Activated T-helper 1 cell treated with anti-CD3 and anti-CD28 coated beads, Interleukin-12 subunit alpha, Interleukin-12 subunit beta, Interleukin-2, Interleukin-4 antibody, amounts not matched to agents 30 ng/mL and 10 ng/mL and 1 ng/mL, durations not matched to agents 14 hours and 24 hours and 36 hours (primary cell): ENCODE data around the gene KIAA1217. TPM values are rescaled to one million over a fixed set of nuclear protein-coding genes. Genes with fewer than 3 reads are reported as not detected.

ENCODE experiments used
- DNase-seq: peaks from one replicate; pipeline ENCODE4 v3.0.0; 2021; ENCODE audit warnings: low spot score
- H3K27ac Mint-ChIP-seq: one replicate; pipeline ENCODE4 v1.8.0; 2021; ENCODE audit warnings: mild to moderate bottlenecking, mixed read lengths
- H3K27me3 Mint-ChIP-seq: one replicate; pipeline ENCODE4 v1.8.0; 2022; ENCODE audit warnings: mild to moderate bottlenecking, moderate library complexity, mixed read lengths; ENCODE audit not compliant: insufficient read depth
- H3K36me3 Mint-ChIP-seq: one replicate; pipeline ENCODE4 v1.8.0; 2021; ENCODE audit warnings: low read depth, mixed read lengths
- H3K4me1 Mint-ChIP-seq: one replicate; pipeline ENCODE4 v1.8.0; 2021; ENCODE audit warnings: low read depth, mixed read lengths
- H3K4me3 Mint-ChIP-seq: one replicate; pipeline ENCODE4 v1.8.0; 2021; ENCODE audit warnings: mild to moderate bottlenecking, moderate library complexity, mixed read lengths
- H3K9me3 Mint-ChIP-seq: one replicate; pipeline ENCODE4 v1.8.0; 2021; ENCODE audit warnings: mixed read lengths
- intact Hi-C: fragments of 100-400 bp; cut with micrococcal nuclease; formaldehyde crosslinking; loops from one replicate; pipeline ENCODE4 v1.15.1; 2024
- total RNA-seq: library from RNA; stranded (reverse); gene quantifications from 2 replicates; pipeline ENCODE4 v1.2.3, GENCODE V29; 2022

KIAA1217 gene
- total RNA-seq, 1 donor from 2014 or later, result 6.4 TPM

DNA sequence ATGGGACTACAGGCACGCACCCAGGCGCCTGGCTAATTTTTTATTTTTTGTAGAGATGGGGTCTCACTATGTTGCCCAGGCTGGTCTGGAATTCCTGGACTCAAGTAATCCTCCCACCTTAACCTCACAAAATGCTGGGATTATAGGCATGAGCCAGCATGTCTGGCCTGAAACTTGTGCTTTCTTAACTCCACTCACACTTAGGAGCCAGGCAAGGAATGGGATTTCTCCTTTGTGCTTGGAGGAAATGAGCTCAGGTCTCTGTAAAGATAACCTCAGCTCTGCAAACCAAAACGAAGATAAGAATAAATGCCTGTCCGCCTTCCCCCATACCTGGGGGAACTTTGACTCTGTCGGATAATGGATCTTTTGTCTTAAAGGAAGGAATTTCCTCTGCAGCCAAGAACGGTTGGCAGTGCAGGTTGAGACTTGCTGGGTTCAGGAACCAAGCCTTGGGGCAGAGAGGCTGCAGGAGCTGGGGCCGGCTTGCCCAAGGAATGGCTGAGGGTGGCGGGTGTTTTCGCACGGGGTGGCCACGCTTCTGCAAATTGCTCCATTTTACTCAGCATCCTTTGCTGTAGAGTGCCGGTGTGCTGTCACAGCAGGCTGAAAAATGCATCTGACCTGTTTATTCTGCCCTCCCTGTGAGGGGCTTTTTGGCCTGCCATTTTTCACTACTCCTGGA is 174.2 kb downstream of the KIAA1217 start:
- intact Hi-C loops, result loop anchor here (1.0 to 5.0 kb wide), 8 partner anchors 32 to 1016 kb away; partner anchors contain the start of gene KIAA1217
- peaks cover 9% of the 10 kb centered on the region for H3K9me3 Mint-ChIP-seq
- peaks cover 3% of the 10 kb centered on the region for H3K27me3 Mint-ChIP-seq
- no peak for DNase-seq
- peaks cover 2% of the 10 kb centered on the region for H3K36me3 Mint-ChIP-seq
- peak overlapping the region; percentile 91 for H3K27ac Mint-ChIP-seq
- H3K4me3 Mint-ChIP-seq, result peak overlapping the region; percentile 61
- peaks cover 41% of the 10 kb centered on the region for H3K4me1 Mint-ChIP-seq

DNA sequence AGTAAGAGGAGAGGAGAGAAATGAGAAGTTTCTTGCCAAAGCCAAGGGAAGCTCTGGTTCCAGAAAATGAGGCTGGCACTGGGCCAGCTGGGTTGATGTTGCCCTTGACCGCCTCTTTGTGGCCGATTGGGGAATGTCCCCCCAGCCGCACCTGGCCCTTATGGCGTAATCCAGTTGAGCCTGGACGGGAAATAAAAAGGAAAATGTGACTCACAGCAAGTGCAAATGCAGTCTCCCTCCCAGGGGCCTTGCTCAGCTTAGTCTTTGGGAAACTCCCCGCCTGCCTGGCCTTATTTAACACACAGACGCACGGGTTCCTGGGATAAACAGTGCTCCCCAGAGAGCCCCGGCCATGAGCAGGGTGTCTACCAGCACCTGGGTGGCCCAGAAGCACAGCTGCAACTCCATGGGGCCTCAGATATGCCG is 174.8 kb downstream of the KIAA1217 start:
- H3K4me3 Mint-ChIP-seq, result peak overlapping the region; percentile 61
- peaks cover 35% of the 10 kb centered on the region for H3K4me1 Mint-ChIP-seq
- peaks cover 3% of the 10 kb centered on the region for H3K27me3 Mint-ChIP-seq
- peaks cover 6% of the 10 kb centered on the region for H3K9me3 Mint-ChIP-seq
- intact Hi-C loops, result loop anchor here (1.0 to 5.0 kb wide), 8 partner anchors 31 to 1016 kb away; partner anchors contain the start of gene KIAA1217
- H3K36me3 Mint-ChIP-seq, result peaks cover 2% of the 10 kb centered on the region
- H3K27ac Mint-ChIP-seq, result peak overlapping the region; percentile 91
- DNase-seq, result peak; percentile 60

DNA sequence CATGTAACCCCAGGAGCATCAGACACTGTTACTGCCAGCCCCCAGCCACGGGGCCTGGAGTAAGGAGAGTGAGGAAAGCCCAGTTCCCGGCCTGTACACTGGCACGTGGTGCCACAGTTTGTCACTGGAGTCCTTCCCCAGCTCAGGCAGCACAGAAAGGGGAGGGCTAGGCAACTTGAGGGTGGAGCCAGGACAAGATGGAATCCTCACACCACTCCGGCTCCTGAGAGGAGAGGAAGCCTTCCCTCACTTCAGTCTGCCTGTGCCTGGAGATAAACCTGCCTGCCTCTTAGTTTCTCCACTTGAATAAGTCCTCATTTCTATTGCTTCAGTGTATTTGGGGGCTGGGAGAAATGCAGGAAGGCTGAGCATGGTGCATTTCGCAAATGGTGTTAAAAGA is 176.0 kb downstream of the KIAA1217 start:
- peaks cover 31% of the 10 kb centered on the region for H3K4me1 Mint-ChIP-seq

GRCh38 chr10:24385776-24386175 is 176.8 kb downstream of the KIAA1217 start:
- peaks cover 31% of the 10 kb centered on the region for H3K4me1 Mint-ChIP-seq
- H3K36me3 Mint-ChIP-seq, result no peaks in the 10 kb centered on the region
- no peak for DNase-seq
- no peak overlapping the region for H3K27ac Mint-ChIP-seq
- peaks cover 3% of the 10 kb centered on the region for H3K27me3 Mint-ChIP-seq
- intact Hi-C loops, result no loop called here
- no peaks in the 10 kb centered on the region for H3K9me3 Mint-ChIP-seq
- no peak overlapping the region for H3K4me3 Mint-ChIP-seq

More for the DNA sequence above, 176.0 kb downstream of the KIAA1217 start:
- peaks cover 2% of the 10 kb centered on the region for H3K9me3 Mint-ChIP-seq
- peaks cover under 1% of the 10 kb centered on the region for H3K36me3 Mint-ChIP-seq
- intact Hi-C loops, result loop anchor here (5.0 kb wide), 2 partner anchors 117 to 1018 kb away; no protein-coding TSS in a partner anchor
- DNase-seq, result no peak
- peak overlapping the region; percentile 40 for H3K27ac Mint-ChIP-seq
- no peak overlapping the region for H3K4me3 Mint-ChIP-seq
- peaks cover 3% of the 10 kb centered on the region for H3K27me3 Mint-ChIP-seq

DNA sequence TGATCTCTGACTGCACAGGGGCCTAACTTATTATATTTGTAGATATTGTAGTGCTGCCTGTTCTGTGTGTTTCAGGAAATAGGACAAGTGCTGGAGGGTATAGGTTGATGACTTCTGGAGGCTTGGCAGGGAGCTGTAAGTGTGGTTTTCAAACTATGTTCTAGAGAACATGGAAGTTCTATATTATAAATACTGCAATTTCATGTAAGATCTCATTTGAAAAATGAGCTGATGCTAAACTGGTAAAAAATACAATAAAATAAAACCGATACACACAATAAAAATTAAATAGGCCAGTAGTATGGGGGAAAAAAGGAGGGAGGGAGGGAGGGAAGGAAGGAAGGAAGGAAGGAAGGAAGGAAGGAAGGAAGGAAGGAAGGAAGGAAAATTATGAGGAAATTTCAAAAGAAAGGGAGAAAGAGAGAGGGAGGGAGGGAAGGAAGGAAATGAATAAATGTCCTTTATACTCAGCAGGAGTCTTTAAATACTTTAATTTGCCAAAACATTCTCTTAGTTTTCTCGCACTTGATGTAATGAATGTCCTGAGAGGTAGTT is 181.3 kb downstream of the KIAA1217 start:
- intact Hi-C loops, result no loop called here
- no peak for DNase-seq
- no peaks in the 10 kb centered on the region for H3K9me3 Mint-ChIP-seq
- no peaks in the 10 kb centered on the region for H3K36me3 Mint-ChIP-seq
- no peaks in the 10 kb centered on the region for H3K4me1 Mint-ChIP-seq
- H3K27ac Mint-ChIP-seq, result no peak overlapping the region
- H3K27me3 Mint-ChIP-seq, result peaks cover 8% of the 10 kb centered on the region
- no peak overlapping the region for H3K4me3 Mint-ChIP-seq

GRCh38 chr10:24390746-24391145 is 181.8 kb downstream of the KIAA1217 start:
- Mint-ChIP-seq H3K27me3 (peaks cover 7% of the 10 kb centered on the region), H3K27ac (no peak overlapping the region), H3K9me3 (no peaks in the 10 kb centered on the region), H3K4me3 (no peak overlapping the region), H3K36me3 (no peaks in the 10 kb centered on the region), H3K4me1 (no peaks in the 10 kb centered on the region)
- DNase-seq, result no peak
- intact Hi-C loops, result no loop called here

DNA sequence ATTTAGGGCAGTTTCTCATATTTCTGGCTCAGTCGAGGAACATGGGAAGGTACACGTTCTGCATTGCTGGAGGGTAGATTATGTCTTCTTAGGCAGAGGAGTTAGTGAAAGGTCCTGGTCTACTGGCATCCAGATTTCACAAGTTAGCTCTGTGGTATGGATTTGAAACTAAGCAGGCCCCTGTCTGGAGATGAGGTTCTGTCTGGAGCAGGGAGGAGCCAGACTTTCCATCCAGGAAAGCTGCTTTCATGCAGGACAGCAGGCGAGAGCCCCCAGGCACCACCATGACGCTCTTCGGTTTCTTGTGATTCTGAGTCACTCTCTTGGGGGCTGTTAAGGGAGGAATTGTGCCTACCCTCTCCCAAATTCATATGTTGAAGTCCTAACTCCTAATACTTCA is 184.3 kb downstream of the KIAA1217 start:
- intact Hi-C loops, result no loop called here
- Mint-ChIP-seq H3K27me3 (peaks cover 11% of the 10 kb centered on the region), H3K9me3 (no peaks in the 10 kb centered on the region), H3K4me3 (no peak overlapping the region), H3K4me1 (no peaks in the 10 kb centered on the region), H3K27ac (no peak overlapping the region), H3K36me3 (no peaks in the 10 kb centered on the region)
- DNase-seq, result no peak

GRCh38 chr10:24394461-24395190 is 185.7 kb downstream of the KIAA1217 start:
- Mint-ChIP-seq H3K36me3 (no peaks in the 10 kb centered on the region), H3K4me3 (no peak overlapping the region), H3K27me3 (peaks cover 13% of the 10 kb centered on the region), H3K4me1 (no peaks in the 10 kb centered on the region), H3K9me3 (no peaks in the 10 kb centered on the region), H3K27ac (no peak overlapping the region)
- intact Hi-C loops, result no loop called here
- no peak for DNase-seq

DNA sequence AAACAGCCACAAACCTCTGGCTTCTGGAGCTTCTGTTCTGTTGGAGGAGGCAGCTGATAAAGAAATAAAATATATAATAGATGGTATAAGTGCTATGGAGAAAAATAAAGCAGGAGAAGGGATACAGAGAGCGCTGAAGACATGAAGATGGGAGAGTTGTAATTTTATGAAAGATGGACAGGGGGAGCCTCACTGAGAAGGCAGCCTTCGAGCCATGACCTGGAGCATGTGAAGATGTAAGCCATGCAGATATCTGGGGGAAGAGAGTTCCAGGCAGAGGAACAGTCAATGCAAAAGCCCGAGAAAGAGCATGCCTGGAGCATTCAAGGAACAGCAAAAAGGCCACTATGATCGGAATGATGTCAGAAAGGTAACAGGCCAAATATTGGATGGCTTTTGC is 187.5 kb downstream of the KIAA1217 start:
- Mint-ChIP-seq H3K4me1 (no peaks in the 10 kb centered on the region), H3K27me3 (peaks cover 16% of the 10 kb centered on the region), H3K27ac (no peak overlapping the region), H3K4me3 (no peak overlapping the region), H3K9me3 (no peaks in the 10 kb centered on the region), H3K36me3 (no peaks in the 10 kb centered on the region)
- intact Hi-C loops, result no loop called here
- no peak for DNase-seq

GRCh38 chr10:24397662-24398061 is 188.7 kb downstream of the KIAA1217 start:
- no peaks in the 10 kb centered on the region for H3K9me3 Mint-ChIP-seq
- H3K36me3 Mint-ChIP-seq, result no peaks in the 10 kb centered on the region
- H3K4me1 Mint-ChIP-seq, result no peaks in the 10 kb centered on the region
- H3K27ac Mint-ChIP-seq, result no peak overlapping the region
- intact Hi-C loops, result no loop called here
- no peak for DNase-seq
- H3K27me3 Mint-ChIP-seq, result peaks cover 16% of the 10 kb centered on the region
- H3K4me3 Mint-ChIP-seq, result no peak overlapping the region

DNA sequence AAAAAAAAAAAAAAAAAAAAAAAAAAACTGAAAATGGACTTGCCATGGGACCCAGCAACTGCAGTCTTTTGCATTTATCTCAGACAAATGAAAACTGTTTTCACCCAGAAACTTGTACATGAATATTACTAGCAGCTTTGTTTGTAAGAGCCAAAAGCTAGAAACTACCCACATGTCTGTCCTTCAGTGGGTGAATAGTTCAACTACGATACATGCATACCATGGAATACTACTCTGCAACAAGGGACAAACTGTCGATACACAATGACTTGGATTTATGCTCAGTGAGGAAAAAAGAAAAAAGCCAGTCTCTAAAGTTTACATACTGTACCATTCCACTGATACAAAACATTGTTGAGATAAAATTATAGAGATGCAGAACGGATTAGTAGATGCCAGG is 195.6 kb downstream of the KIAA1217 start:
- H3K27me3 Mint-ChIP-seq, result peaks cover 9% of the 10 kb centered on the region
- H3K4me1 Mint-ChIP-seq, result no peaks in the 10 kb centered on the region
- no peak overlapping the region for H3K27ac Mint-ChIP-seq
- intact Hi-C loops, result no loop called here
- no peaks in the 10 kb centered on the region for H3K36me3 Mint-ChIP-seq
- H3K4me3 Mint-ChIP-seq, result no peak overlapping the region
- no peaks in the 10 kb centered on the region for H3K9me3 Mint-ChIP-seq
- no peak for DNase-seq

DNA sequence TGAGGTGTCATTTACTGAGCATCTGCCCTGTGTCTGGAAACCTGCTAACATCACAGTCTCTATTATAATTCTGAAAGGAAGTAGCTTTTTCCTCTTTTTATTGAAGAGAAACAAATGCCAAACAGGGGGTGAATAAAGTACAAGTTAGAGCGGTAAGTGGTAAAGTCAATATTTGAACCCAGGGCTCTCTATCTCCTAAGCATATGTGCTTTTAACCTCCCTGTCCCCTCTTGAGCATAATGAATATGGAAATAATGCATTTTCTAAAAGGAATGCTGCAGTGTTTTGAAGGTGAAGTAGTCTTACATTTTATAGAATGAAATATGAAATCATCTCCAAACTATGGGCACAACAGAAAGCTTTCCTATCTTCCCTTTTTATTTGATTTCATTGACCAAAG is 196.7 kb downstream of the KIAA1217 start:
- Mint-ChIP-seq H3K9me3 (no peaks in the 10 kb centered on the region), H3K4me1 (no peaks in the 10 kb centered on the region), H3K4me3 (no peak overlapping the region), H3K27ac (no peak overlapping the region), H3K36me3 (no peaks in the 10 kb centered on the region), H3K27me3 (peaks cover 11% of the 10 kb centered on the region)
- no peak for DNase-seq
- intact Hi-C loops, result no loop called here
